H9 (cell line): ENCODE measurements around the gene MAML3. TPM values are rescaled to one million over a fixed set of nuclear protein-coding genes. Genes with fewer than 3 reads are reported as not detected.

Source experiments
- DNase-seq: peaks from one replicate; pipeline ENCODE4 v3.0.0-alpha.2; 2017
- H2AFZ ChIP-seq: one replicate; pipeline ENCODE4 v1.6.1; 2013; ENCODE audit warnings: mild to moderate bottlenecking, low read length, control low read depth, moderate library complexity
- H2AK5ac ChIP-seq: 2 replicates; pipeline ENCODE4 v1.6.1; 2013; ENCODE audit warnings: low read length, control low read depth, mixed read lengths; ENCODE audit not compliant: insufficient read length
- H2BK120ac ChIP-seq: one replicate; pipeline ENCODE4 v1.6.1; 2013; ENCODE audit warnings: low read depth, mild to moderate bottlenecking, low read length, control low read depth, inconsistent platforms; ENCODE audit not compliant: poor library complexity, severe bottlenecking
- H2BK12ac ChIP-seq: 2 replicates; pipeline ENCODE4 v1.6.1; 2013; ENCODE audit warnings: low read length, control low read depth, mixed read lengths, low read depth; ENCODE audit not compliant: insufficient read length
- H2BK15ac ChIP-seq: 2 replicates; pipeline ENCODE4 v1.6.1; 2013; ENCODE audit warnings: low read depth, low read length, control low read depth
- H2BK20ac ChIP-seq: one replicate; pipeline ENCODE4 v1.6.1; 2013; ENCODE audit warnings: low read depth, mild to moderate bottlenecking, low read length, control low read depth, inconsistent platforms; ENCODE audit not compliant: poor library complexity, severe bottlenecking
- H2BK5ac ChIP-seq: 2 replicates; pipeline ENCODE4 v1.6.1; 2013; ENCODE audit warnings: low read length, control low read depth, mixed read lengths; ENCODE audit not compliant: insufficient read length
- H3K14ac ChIP-seq: 2 replicates; pipeline ENCODE4 v1.6.1; 2013; ENCODE audit warnings: low read length, control low read depth; ENCODE audit not compliant: insufficient read depth
- H3K18ac ChIP-seq: 2 replicates; pipeline ENCODE4 v1.6.1; 2013; ENCODE audit warnings: low read depth, mild to moderate bottlenecking, mixed read lengths, low read length, control low read depth; ENCODE audit not compliant: insufficient read length
- H3K23ac ChIP-seq: 2 replicates; pipeline ENCODE4 v1.6.1; 2013; ENCODE audit warnings: low read length, control low read depth, mixed read lengths, low read depth; ENCODE audit not compliant: insufficient read length
- H3K23me2 ChIP-seq: 2 replicates; pipeline ENCODE4 v1.6.1; 2013; ENCODE audit warnings: low read depth, mild to moderate bottlenecking, mixed read lengths, low read length, control low read depth; ENCODE audit not compliant: insufficient read length, poor library complexity, severe bottlenecking
- H3K27ac ChIP-seq: 2 replicates; pipeline ENCODE4 v1.5.1; 2013; ENCODE audit warnings: low read length, control low read depth, mixed read lengths, low read depth; ENCODE audit not compliant: insufficient read length
- H3K27me3 ChIP-seq: 2 replicates; pipeline ENCODE4 v1.6.1; 2013; ENCODE audit warnings: low read length, control low read depth, inconsistent platforms; ENCODE audit not compliant: insufficient read depth
- H3K4ac ChIP-seq: 2 replicates; pipeline ENCODE4 v1.6.1; 2013; ENCODE audit warnings: low read depth, mild to moderate bottlenecking, control low read depth, inconsistent platforms, low read length, moderate library complexity
- H3K4me1 ChIP-seq: 2 replicates; pipeline ENCODE4 v1.6.1; 2013; ENCODE audit warnings: low read length, control low read depth, inconsistent platforms; ENCODE audit not compliant: insufficient read depth
- H3K4me2 ChIP-seq: 2 replicates; pipeline ENCODE4 v1.6.1; 2013; ENCODE audit warnings: low read length, control low read depth, mixed read lengths; ENCODE audit not compliant: insufficient read length, insufficient read depth
- H3K56ac ChIP-seq: 2 replicates; pipeline ENCODE4 v1.6.1; 2013; ENCODE audit warnings: low read depth, mild to moderate bottlenecking, mixed read lengths, low read length, control low read depth; ENCODE audit not compliant: insufficient read length
- H3K79me1 ChIP-seq: 2 replicates; pipeline ENCODE4 v1.6.1; 2013; ENCODE audit warnings: low read depth, mild to moderate bottlenecking, moderate library complexity, low read length, control low read depth, inconsistent platforms; ENCODE audit not compliant: insufficient read depth, poor library complexity, severe bottlenecking
- H3K79me2 ChIP-seq: 2 replicates; pipeline ENCODE4 v1.6.1; 2013; ENCODE audit warnings: low read length, control low read depth, inconsistent platforms; ENCODE audit not compliant: insufficient read depth
- H3K9ac ChIP-seq: 2 replicates; pipeline ENCODE4 v1.6.1; 2013; ENCODE audit warnings: low read length, control low read depth, mixed read lengths; ENCODE audit not compliant: insufficient read length; ENCODE audit errors: extremely low read depth
- H3K9me3 ChIP-seq: one replicate; pipeline ENCODE4 v1.6.1; 2013; ENCODE audit warnings: low read depth, low read length, inconsistent platforms; ENCODE audit not compliant: control insufficient read depth
- H3T11ph ChIP-seq: one replicate; pipeline ENCODE4 v1.6.1; 2013; ENCODE audit warnings: mild to moderate bottlenecking, low read length, control low read depth, inconsistent platforms
- H4K20me1 ChIP-seq: one replicate; pipeline ENCODE4 v1.6.1; 2013; ENCODE audit not compliant: control insufficient read depth, insufficient read length, insufficient read depth
- H4K5ac ChIP-seq: 2 replicates; pipeline ENCODE4 v1.6.1; 2013; ENCODE audit warnings: low read depth, mild to moderate bottlenecking, mixed read lengths, low read length, control low read depth; ENCODE audit not compliant: insufficient read length
- H4K8ac ChIP-seq: replicated peaks from 2 replicates; pipeline ENCODE4 v1.6.1; 2013; ENCODE audit warnings: low read length, control low read depth, mixed read lengths, low read depth; ENCODE audit not compliant: insufficient read length
- H4K91ac ChIP-seq: 2 replicates; pipeline ENCODE4 v1.6.1; 2013; ENCODE audit warnings: low read depth, mild to moderate bottlenecking, moderate library complexity, mixed read lengths, low read length, control low read depth; ENCODE audit not compliant: insufficient read length
- H3K27ac Mint-ChIP-seq, 3 experiments: 2 replicates in 2 of 3; 3 replicates in 1 of 3; pipeline ENCODE4 v1.8.0; 2020 to 2021; ENCODE audit warnings: mixed read lengths in 3 of 3, mild to moderate bottlenecking in 1 of 3, moderate library complexity in 1 of 3
- H3K27me3 Mint-ChIP-seq: 2 replicates; pipeline ENCODE4 v1.8.0; 2021; ENCODE audit warnings: low read depth, mild to moderate bottlenecking, moderate library complexity, mixed read lengths
- H3K36me3 Mint-ChIP-seq, 3 experiments: 2 replicates in 2 of 3; 3 replicates in 1 of 3; pipeline ENCODE4 v1.8.0; 2020 to 2021; ENCODE audit warnings: low read depth in 3 of 3, mixed read lengths in 3 of 3; ENCODE audit not compliant: insufficient read depth in 1 of 3
- H3K4me1 Mint-ChIP-seq, 2 experiments: 2 replicates each; pipeline ENCODE4 v1.8.0; 2020; ENCODE audit warnings: mixed read lengths in 2 of 2
- H3K4me3 Mint-ChIP-seq, 2 experiments: 2 replicates in 1 of 2; 3 replicates in 1 of 2; pipeline ENCODE4 v1.8.0; 2020 to 2021; ENCODE audit warnings: mild to moderate bottlenecking in 2 of 2, mixed read lengths in 2 of 2, moderate library complexity in 1 of 2
- H3K9me3 Mint-ChIP-seq, 2 experiments: 2 replicates in 1 of 2; 3 replicates in 1 of 2; pipeline ENCODE4 v1.8.0; 2020; ENCODE audit warnings: mild to moderate bottlenecking in 2 of 2, mixed read lengths in 2 of 2, moderate library complexity in 1 of 2
- CTCF ChIP-seq: fragments of 200-600 bp; sonication (generic); conservative IDR thresholded peaks from 3 replicates; pipeline ENCODE4 v1.8.0; 2021; ENCODE audit warnings: antibody characterized with exemption, mild to moderate bottlenecking
- WGBS: extraction: QIAGEN DNeasy Blood & Tissue Kit; methylation state at CpG from one replicate; pipeline ENCODE4 v1.1.7; 2013; ENCODE audit warnings: missing lambda C conversion rate, low lambda C conversion rate, mixed read lengths; ENCODE audit not compliant: insufficient read length; ENCODE audit errors: extremely low coverage; 5-methylcytosine and 5-hydroxymethylcytosine counted together
- total RNA-seq: library from RNA; stranded (reverse); gene quantifications from 2 replicates; pipeline ENCODE4 v1.2.1, GENCODE V29; 2021

The MAML3 gene
- total RNA-seq, 1 experiment from 2014 or later: 3.9 TPM

- Histone ChIP-seq H4K8ac (no peak overlapping the region), H2AK5ac (no peak overlapping the region), H3K14ac (no peak overlapping the region), H2BK15ac (no peak overlapping the region), H2AFZ (no peak overlapping the region), H3K56ac (no peak overlapping the region), H3K4me2 (no peak overlapping the region), H3K79me2 (no peaks in the 10 kb centered on the region), H3K23me2 (no peaks in the 10 kb centered on the region), H3K27ac (no peak overlapping the region), H3K9ac (no peak overlapping the region), H4K20me1 (no peaks in the 10 kb centered on the region), H2BK120ac (no peak overlapping the region), H3T11ph (no peak overlapping the region), H4K5ac (no peak overlapping the region), H2BK12ac (no peak overlapping the region), H3K23ac (no peak overlapping the region), H3K4ac (no peak overlapping the region), H2BK5ac (no peak overlapping the region), H3K27me3 (no peaks in the 10 kb centered on the region; the same call in 1 of the 2 replicates), H4K91ac (no peak overlapping the region), H3K79me1 (no peaks in the 10 kb centered on the region), H3K4me1 (no peaks in the 10 kb centered on the region; the same call in 1 of the 2 replicates), H3K9me3 (no peaks in the 10 kb centered on the region), H2BK20ac (no peak overlapping the region), H3K18ac (no peak overlapping the region)
- H3K4me3 Mint-ChIP-seq: no peak overlapping the region
- peaks cover 4 to 6% of the 10 kb centered on the region in 2 experiments for H3K4me1 Mint-ChIP-seq
- no peaks in the 10 kb centered on the region for H3K9me3 Mint-ChIP-seq
- peak overlapping the region in 1 of 3 experiments; percentile 21; a peak in 1 of 7 replicates for H3K27ac Mint-ChIP-seq
- no peaks in the 10 kb centered on the region for H3K36me3 Mint-ChIP-seq
- no peak for DNase-seq
- no peaks in the 10 kb centered on the region; the same call in 1 of the 2 replicates for H3K27me3 Mint-ChIP-seq
- no CpG with 5 or more reads among the region's 6 CpGs for WGBS
- no peak for TF ChIP-seq CTCF
These were observed 257.8 kb downstream of the MAML3 start for GRCh38 chr4:139896091-139896604.
